ENCODE measurements around the gene PLEKHF1.

GRCh38 chr19:29724102-29724641 is 58.9 kb downstream of the PLEKHF1 start:
- TF ChIP-seq CTCF (IDR thresholded peaks at IDR 0.05) (no peak), POLR2A (IDR thresholded peaks at IDR 0.05) (no peak)
